OCI-LY1 (cell line): Measurements from ENCODE around the gene SORBS1.

ENCODE experiments used
- H2AFZ ChIP-seq: fragments of 200-600 bp; sonication (generic), shearing (Covaris generic); 2 replicates; pipeline ENCODE4 v1.6.0; 2014; ENCODE audit warnings: antibody characterized with exemption, mild to moderate bottlenecking, low read length
- H3F3A ChIP-seq: fragments of 200-600 bp; sonication (generic), shearing (Covaris generic); 2 replicates; pipeline ENCODE4 v1.6.0; 2014; ENCODE audit warnings: mild to moderate bottlenecking, antibody characterized with exemption, low read length, moderate library complexity; ENCODE audit not compliant: insufficient read depth
- H3K27ac ChIP-seq: fragments of 200-600 bp; sonication (generic); 2 replicates; pipeline ENCODE4 v1.5.1; 2014; ENCODE audit warnings: low read length, mixed run types, mild to moderate bottlenecking, low read depth; ENCODE audit not compliant: poor library complexity, severe bottlenecking
- H3K27me3 ChIP-seq: fragments of 200-600 bp; sonication (generic); 2 replicates; pipeline ENCODE4 v1.6.0; 2014; ENCODE audit warnings: antibody characterized with exemption, mild to moderate bottlenecking, low read length, moderate library complexity; ENCODE audit not compliant: insufficient read depth
- H3K36me3 ChIP-seq: fragments of 200-600 bp; sonication (generic); 2 replicates; pipeline ENCODE4 v1.6.1; 2014; ENCODE audit warnings: mild to moderate bottlenecking, antibody characterized with exemption, low read length, moderate library complexity, mixed read lengths; ENCODE audit not compliant: insufficient read depth
- H3K4me1 ChIP-seq: fragments of 200-600 bp; sonication (generic); 2 replicates; pipeline ENCODE4 v1.5.1; 2014; ENCODE audit warnings: mild to moderate bottlenecking, low read length, moderate library complexity; ENCODE audit not compliant: insufficient read depth, severe bottlenecking
- H3K4me2 ChIP-seq: fragments of 200-600 bp; sonication (generic), shearing (Covaris generic); 2 replicates; pipeline ENCODE4 v1.6.1; 2014; ENCODE audit warnings: low read length
- H3K4me3 ChIP-seq: fragments of 200-600 bp; sonication (generic); 2 replicates; pipeline ENCODE4 v1.5.1; 2014; ENCODE audit warnings: low read length, low read depth, mild to moderate bottlenecking, mixed read lengths; ENCODE audit not compliant: poor library complexity, severe bottlenecking
- H3K79me2 ChIP-seq: fragments of 200-600 bp; shearing (Covaris generic); 2 replicates; pipeline ENCODE4 v1.6.1; 2016; ENCODE audit warnings: mixed run types, low read length, mixed read lengths; ENCODE audit not compliant: insufficient read depth
- H3K9ac ChIP-seq: fragments of 200-600 bp; sonication (generic), shearing (Covaris generic); 2 replicates; pipeline ENCODE4 v1.6.1; 2014; ENCODE audit warnings: mild to moderate bottlenecking, low read length, mixed read lengths
- H3K9me2 ChIP-seq: fragments of 200-600 bp; sonication (generic), shearing (Covaris generic); 2 replicates; pipeline ENCODE4 v1.6.1; 2014; ENCODE audit warnings: low read depth, mild to moderate bottlenecking, low read length, mixed read lengths
- H3K9me3 ChIP-seq: fragments of 200-600 bp; shearing (Covaris generic); 2 replicates; pipeline ENCODE4 v1.6.1; 2014; ENCODE audit warnings: low read length, mixed read lengths
- H4K20me1 ChIP-seq: fragments of 200-600 bp; sonication (generic), shearing (Covaris generic); 2 replicates; pipeline ENCODE4 v1.6.0; 2016; ENCODE audit warnings: mild to moderate bottlenecking, low read length; ENCODE audit not compliant: insufficient read depth
- CTCF ChIP-seq: fragments of 200-600 bp; sonication (generic), shearing (Covaris generic); IDR thresholded peaks from 2 replicates; pipeline ENCODE4 v1.5.1; 2017; ENCODE audit warnings: mild to moderate bottlenecking, antibody characterized with exemption, low read length, moderate library complexity, mixed read lengths
- EZH2 ChIP-seq: fragments of 200-600 bp; sonication (generic), shearing (Covaris generic); IDR thresholded peaks from 2 replicates; pipeline ENCODE4 v1.8.0; 2017; ENCODE audit warnings: borderline replicate concordance, mixed run types, mild to moderate bottlenecking, antibody characterized with exemption, low read length, moderate library complexity, mixed read lengths

The SORBS1 gene

GRCh38 chr10:95421782-95422181 lies 139.4 kb downstream of the SORBS1 start:
- no peak for TF ChIP-seq EZH2
- TF ChIP-seq CTCF = no peak
- Histone ChIP-seq H3K9ac (no peak overlapping the region), H3K36me3 (no peaks in the 10 kb centered on the region), H3K4me1 (no peaks in the 10 kb centered on the region), H4K20me1 (no peaks in the 10 kb centered on the region), H3K27ac (no peak overlapping the region), H2AFZ (no peak overlapping the region), H3K4me3 (no peak overlapping the region), H3F3A (no peaks in the 10 kb centered on the region), H3K9me2 (no peaks in the 10 kb centered on the region), H3K27me3 (no peaks in the 10 kb centered on the region), H3K4me2 (no peak overlapping the region), H3K9me3 (no peaks in the 10 kb centered on the region), H3K79me2 (no peaks in the 10 kb centered on the region)

DNA sequence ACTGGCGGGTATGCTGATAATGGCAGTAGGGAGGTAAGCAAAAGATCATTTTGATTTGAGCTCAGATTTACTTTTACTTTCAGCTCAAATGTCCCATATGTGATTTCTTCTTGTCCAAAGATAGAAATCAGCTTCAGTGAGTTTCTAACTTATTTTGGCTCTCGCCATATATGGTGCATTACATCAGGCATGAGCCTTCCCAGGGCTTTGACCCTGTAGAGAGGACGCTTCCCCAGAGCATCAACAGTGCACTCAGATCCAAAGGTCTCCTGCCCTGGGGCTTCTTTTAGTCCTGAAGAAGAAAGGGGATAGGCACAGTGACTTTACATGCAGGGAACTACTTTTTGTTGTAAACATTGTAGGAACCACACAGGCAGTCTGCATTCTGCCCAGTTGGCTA lies 141.8 kb downstream of the SORBS1 start:
- H3K27me3 ChIP-seq = no peaks in the 10 kb centered on the region
- H3K4me1 ChIP-seq = no peaks in the 10 kb centered on the region
- no peak overlapping the region for H3K9ac ChIP-seq
- no peaks in the 10 kb centered on the region for H3K36me3 ChIP-seq
- H3K79me2 ChIP-seq = no peaks in the 10 kb centered on the region
- H3K9me2 ChIP-seq = no peaks in the 10 kb centered on the region
- no peaks in the 10 kb centered on the region for H3K9me3 ChIP-seq
- H3K4me3 ChIP-seq = no peak overlapping the region
- H3F3A ChIP-seq = no peaks in the 10 kb centered on the region
- no peak overlapping the region for H3K4me2 ChIP-seq
- H3K27ac ChIP-seq = no peak overlapping the region
- H4K20me1 ChIP-seq = no peaks in the 10 kb centered on the region
- no peak for TF ChIP-seq CTCF
- no peak for TF ChIP-seq EZH2
- no peak overlapping the region for H2AFZ ChIP-seq

DNA sequence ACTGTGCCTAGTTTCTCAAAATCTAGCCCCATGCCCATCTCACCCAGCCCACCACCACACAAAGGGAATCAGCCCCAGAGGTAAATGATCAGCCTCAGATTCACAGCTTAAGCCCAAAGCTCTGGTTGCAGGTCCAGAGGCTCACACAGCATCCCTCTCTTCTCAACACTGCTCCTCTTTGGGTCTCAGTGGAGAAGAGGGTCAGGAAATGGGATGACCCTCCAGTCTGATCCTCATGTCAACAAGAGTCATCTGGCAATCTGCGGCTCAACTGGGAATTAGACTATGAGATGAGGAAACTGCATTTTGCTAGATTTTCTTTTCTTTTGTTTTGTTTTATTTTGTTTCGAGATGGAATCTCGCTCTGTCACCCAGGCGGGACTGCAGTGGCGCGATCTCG lies 144.2 kb downstream of the SORBS1 start:
- Histone ChIP-seq H3K27ac (no peak overlapping the region), H3K9ac (no peak overlapping the region), H3K9me3 (no peaks in the 10 kb centered on the region), H3K9me2 (no peaks in the 10 kb centered on the region), H3K79me2 (no peaks in the 10 kb centered on the region), H3K36me3 (no peaks in the 10 kb centered on the region), H3K4me2 (no peak overlapping the region), H2AFZ (no peak overlapping the region), H4K20me1 (no peaks in the 10 kb centered on the region), H3K4me3 (no peak overlapping the region), H3K4me1 (no peaks in the 10 kb centered on the region), H3K27me3 (no peaks in the 10 kb centered on the region), H3F3A (no peaks in the 10 kb centered on the region)
- no peak for TF ChIP-seq EZH2
- TF ChIP-seq CTCF = no peak
